Karpas-422 (cell line): ENCODE measurements around the gene TGM2. TPM values are rescaled to one million over a fixed set of nuclear protein-coding genes. Genes with fewer than 3 reads are reported as not detected.

ENCODE experiments used
- DNase-seq: peaks from one replicate; pipeline ENCODE4 v3.0.0-alpha.2; 2015
- H2AFZ ChIP-seq: fragments of 200-600 bp; sonication (generic); 2 replicates; pipeline ENCODE4 v1.6.1; 2014; ENCODE audit warnings: antibody characterized with exemption, low read length, mixed read lengths
- H3K27ac ChIP-seq: fragments of 200-600 bp; sonication (generic); 2 replicates; pipeline ENCODE4 v1.5.1; 2014; ENCODE audit warnings: mild to moderate bottlenecking, low read length, moderate library complexity
- H3K27me3 ChIP-seq: fragments of 200-600 bp; sonication (generic); 2 replicates; pipeline ENCODE4 v1.6.1; 2014; ENCODE audit warnings: low read length, mixed read lengths
- H3K36me3 ChIP-seq: fragments of 200-600 bp; sonication (generic); 2 replicates; pipeline ENCODE4 v1.6.1; 2014; ENCODE audit warnings: low read length, mixed read lengths; ENCODE audit not compliant: insufficient read depth
- H3K4me1 ChIP-seq: fragments of 200-600 bp; sonication (generic); 2 replicates; pipeline ENCODE4 v1.6.1; 2014; ENCODE audit warnings: mild to moderate bottlenecking, low read length, mixed read lengths
- H3K4me2 ChIP-seq: fragments of 200-600 bp; sonication (generic); 2 replicates; pipeline ENCODE4 v1.6.1; 2014; ENCODE audit warnings: low read length, low read depth, mild to moderate bottlenecking; ENCODE audit not compliant: poor library complexity, severe bottlenecking
- H3K4me3 ChIP-seq: fragments of 200-600 bp; sonication (generic); 2 replicates; pipeline ENCODE4 v1.5.1; 2014; ENCODE audit warnings: mild to moderate bottlenecking, antibody characterized with exemption, low read length, mixed read lengths
- H3K79me2 ChIP-seq: fragments of 200-600 bp; sonication (generic); 2 replicates; pipeline ENCODE4 v1.6.1; 2014; ENCODE audit warnings: mild to moderate bottlenecking, low read length, mixed read lengths
- H3K9ac ChIP-seq: fragments of 200-600 bp; sonication (generic); 2 replicates; pipeline ENCODE4 v1.6.0; 2014; ENCODE audit warnings: low read length
- H3K9me2 ChIP-seq: fragments of 200-600 bp; sonication (generic), shearing (Covaris generic); replicated peaks from 2 replicates; pipeline ENCODE4 v1.6.0; 2014; ENCODE audit warnings: mild to moderate bottlenecking, low read length, moderate library complexity; ENCODE audit not compliant: insufficient read depth
- H3K9me3 ChIP-seq: fragments of 300-700, 200-600 bp; sonication (generic); 2 replicates; pipeline ENCODE4 v1.6.1; 2014; ENCODE audit warnings: low read length, mixed read lengths
- H4K20me1 ChIP-seq: fragments of 200-600 bp; sonication (generic); 2 replicates; pipeline ENCODE4 v1.6.1; 2014; ENCODE audit warnings: mild to moderate bottlenecking, antibody characterized with exemption, low read length, low read depth; ENCODE audit not compliant: insufficient read depth
- total RNA-seq: library from RNA; depleted of rRNA; stranded (reverse); fragments of >200 nt; shearing (Covaris generic); gene quantifications from 2 replicates; pipeline ENCODE4 v1.2.3, GENCODE V29; 2014; ENCODE audit warnings: low replicate concordance

TGM2 gene
- total RNA-seq, 1 experiment from 2014 or later, result 0.15 TPM

- Histone ChIP-seq H3K4me1 (no peaks in the 10 kb centered on the region), H3K9me3 (no peaks in the 10 kb centered on the region), H3K4me2 (no peak overlapping the region), H3K36me3 (no peaks in the 10 kb centered on the region), H3K27ac (no peak overlapping the region), H3K9me2 (no peaks in the 10 kb centered on the region), H2AFZ (no peak overlapping the region), H3K79me2 (no peaks in the 10 kb centered on the region), H3K9ac (no peak overlapping the region), H3K4me3 (no peak overlapping the region), H4K20me1 (no peaks in the 10 kb centered on the region), H3K27me3 (no peaks in the 10 kb centered on the region)
- DNase-seq, result no peak
These were observed 13.6 kb downstream of the TGM2 start for GRCh38 chr20:38151455-38151854.

- Histone ChIP-seq H3K9me2 (no peaks in the 10 kb centered on the region), H3K27me3 (no peaks in the 10 kb centered on the region), H3K4me1 (no peaks in the 10 kb centered on the region), H4K20me1 (no peaks in the 10 kb centered on the region), H2AFZ (no peak overlapping the region), H3K36me3 (no peaks in the 10 kb centered on the region), H3K79me2 (no peaks in the 10 kb centered on the region), H3K27ac (no peak overlapping the region), H3K4me3 (no peak overlapping the region), H3K9me3 (no peaks in the 10 kb centered on the region), H3K4me2 (no peak overlapping the region), H3K9ac (no peak overlapping the region)
- DNase-seq, result no peak
These were observed 14.5 kb downstream of the TGM2 start for GRCh38 chr20:38150335-38151170.

- no peaks in the 10 kb centered on the region for H3K27me3 ChIP-seq
- no peak overlapping the region for H3K4me2 ChIP-seq
- DNase-seq, result no peak
- H3K4me1 ChIP-seq, result no peaks in the 10 kb centered on the region
- no peak overlapping the region for H3K27ac ChIP-seq
- H3K9ac ChIP-seq, result no peak overlapping the region
- H3K9me2 ChIP-seq, result no peaks in the 10 kb centered on the region
- H3K36me3 ChIP-seq, result no peaks in the 10 kb centered on the region
- H3K4me3 ChIP-seq, result no peak overlapping the region
- no peaks in the 10 kb centered on the region for H3K9me3 ChIP-seq
- no peaks in the 10 kb centered on the region for H4K20me1 ChIP-seq
- H2AFZ ChIP-seq, result no peak overlapping the region
- no peaks in the 10 kb centered on the region for H3K79me2 ChIP-seq
These were observed 16.6 kb downstream of the TGM2 start for GRCh38 chr20:38148328-38149102.

GRCh38 chr20:38147751-38148150 is 17.3 kb downstream of the TGM2 start:
- H3K9me3 ChIP-seq, result no peaks in the 10 kb centered on the region
- H4K20me1 ChIP-seq, result no peaks in the 10 kb centered on the region
- no peak overlapping the region for H3K27ac ChIP-seq
- no peak overlapping the region for H3K4me2 ChIP-seq
- no peak for DNase-seq
- no peak overlapping the region for H3K4me3 ChIP-seq
- no peaks in the 10 kb centered on the region for H3K36me3 ChIP-seq
- H3K27me3 ChIP-seq, result no peaks in the 10 kb centered on the region
- H3K9me2 ChIP-seq, result no peaks in the 10 kb centered on the region
- no peaks in the 10 kb centered on the region for H3K79me2 ChIP-seq
- no peak overlapping the region for H2AFZ ChIP-seq
- H3K4me1 ChIP-seq, result no peaks in the 10 kb centered on the region
- H3K9ac ChIP-seq, result no peak overlapping the region

- no peak overlapping the region for H3K4me2 ChIP-seq
These were observed 17.9 kb downstream of the TGM2 start for GRCh38 chr20:38147163-38147562.

GRCh38 chr20:38146628-38147027 is 18.4 kb downstream of the TGM2 start:
- DNase-seq, result no peak
- no peaks in the 10 kb centered on the region for H3K9me2 ChIP-seq
- no peak overlapping the region for H3K9ac ChIP-seq
- H3K36me3 ChIP-seq, result no peaks in the 10 kb centered on the region
- no peaks in the 10 kb centered on the region for H3K9me3 ChIP-seq
- H2AFZ ChIP-seq, result no peak overlapping the region
- H3K4me2 ChIP-seq, result no peak overlapping the region
- H3K27ac ChIP-seq, result no peak overlapping the region
- H4K20me1 ChIP-seq, result no peaks in the 10 kb centered on the region
- no peaks in the 10 kb centered on the region for H3K27me3 ChIP-seq
- no peaks in the 10 kb centered on the region for H3K79me2 ChIP-seq
- H3K4me3 ChIP-seq, result no peak overlapping the region
- no peaks in the 10 kb centered on the region for H3K4me1 ChIP-seq

More at GRCh38 chr20:38147163-38147562, 17.9 kb downstream of the TGM2 start:
- no peaks in the 10 kb centered on the region for H3K27me3 ChIP-seq
- no peak overlapping the region for H3K27ac ChIP-seq
- DNase-seq, result no peak
- H3K9me3 ChIP-seq, result no peaks in the 10 kb centered on the region
- H2AFZ ChIP-seq, result no peak overlapping the region
- no peaks in the 10 kb centered on the region for H3K36me3 ChIP-seq
- no peak overlapping the region for H3K9ac ChIP-seq
- H3K9me2 ChIP-seq, result no peaks in the 10 kb centered on the region
- no peak overlapping the region for H3K4me3 ChIP-seq
- no peaks in the 10 kb centered on the region for H4K20me1 ChIP-seq
- no peaks in the 10 kb centered on the region for H3K4me1 ChIP-seq
- H3K79me2 ChIP-seq, result no peaks in the 10 kb centered on the region

GRCh38 chr20:38146156-38146555 is 18.9 kb downstream of the TGM2 start:
- H3K4me2 ChIP-seq, result no peak overlapping the region
- no peak overlapping the region for H2AFZ ChIP-seq
- no peaks in the 10 kb centered on the region for H3K36me3 ChIP-seq
- H3K79me2 ChIP-seq, result no peaks in the 10 kb centered on the region
- no peak for DNase-seq
- no peak overlapping the region for H3K27ac ChIP-seq
- no peak overlapping the region for H3K9ac ChIP-seq
- no peak overlapping the region for H3K4me3 ChIP-seq
- no peaks in the 10 kb centered on the region for H3K27me3 ChIP-seq
- no peaks in the 10 kb centered on the region for H3K9me3 ChIP-seq
- H3K9me2 ChIP-seq, result no peaks in the 10 kb centered on the region
- H3K4me1 ChIP-seq, result no peaks in the 10 kb centered on the region
- H4K20me1 ChIP-seq, result no peaks in the 10 kb centered on the region

GRCh38 chr20:38145729-38146075 is 19.4 kb downstream of the TGM2 start:
- no peaks in the 10 kb centered on the region for H3K36me3 ChIP-seq
- no peak overlapping the region for H3K4me3 ChIP-seq
- no peak for DNase-seq
- no peaks in the 10 kb centered on the region for H3K9me3 ChIP-seq
- no peak overlapping the region for H3K4me2 ChIP-seq
- no peak overlapping the region for H3K27ac ChIP-seq
- no peaks in the 10 kb centered on the region for H3K9me2 ChIP-seq
- H3K27me3 ChIP-seq, result no peaks in the 10 kb centered on the region
- no peaks in the 10 kb centered on the region for H3K79me2 ChIP-seq
- no peaks in the 10 kb centered on the region for H3K4me1 ChIP-seq
- no peak overlapping the region for H3K9ac ChIP-seq
- no peaks in the 10 kb centered on the region for H4K20me1 ChIP-seq
- no peak overlapping the region for H2AFZ ChIP-seq
